ENCODE measurements around the gene KIF6. TPM values are rescaled to one million over a fixed set of nuclear protein-coding genes. Genes with fewer than 3 reads are reported as not detected.

The KIF6 gene
- total RNA-seq, 4 donors from 2014 or later: 0.40 to 1.3 (median 0.80) TPM

GRCh38 chr6:39452306-39453145 lies 272.7 kb downstream of the KIF6 start:
- Histone ChIP-seq H3K27me3 (no peaks in the 10 kb centered on the region), H3K36me3 (no peaks in the 10 kb centered on the region), H3K4me3 (replicated peaks in 1 of 3) (no peak overlapping the region), H3K4me1 (no peaks in the 10 kb centered on the region), H3K9me3 (no peaks in the 10 kb centered on the region), H3K27ac (no peak overlapping the region)
- intact Hi-C loops (cut with DNase I): no loop called here
- no peak for TF ChIP-seq POLR2A (IDR thresholded peaks at IDR 0.05)
- TF ChIP-seq, protein P1, sequence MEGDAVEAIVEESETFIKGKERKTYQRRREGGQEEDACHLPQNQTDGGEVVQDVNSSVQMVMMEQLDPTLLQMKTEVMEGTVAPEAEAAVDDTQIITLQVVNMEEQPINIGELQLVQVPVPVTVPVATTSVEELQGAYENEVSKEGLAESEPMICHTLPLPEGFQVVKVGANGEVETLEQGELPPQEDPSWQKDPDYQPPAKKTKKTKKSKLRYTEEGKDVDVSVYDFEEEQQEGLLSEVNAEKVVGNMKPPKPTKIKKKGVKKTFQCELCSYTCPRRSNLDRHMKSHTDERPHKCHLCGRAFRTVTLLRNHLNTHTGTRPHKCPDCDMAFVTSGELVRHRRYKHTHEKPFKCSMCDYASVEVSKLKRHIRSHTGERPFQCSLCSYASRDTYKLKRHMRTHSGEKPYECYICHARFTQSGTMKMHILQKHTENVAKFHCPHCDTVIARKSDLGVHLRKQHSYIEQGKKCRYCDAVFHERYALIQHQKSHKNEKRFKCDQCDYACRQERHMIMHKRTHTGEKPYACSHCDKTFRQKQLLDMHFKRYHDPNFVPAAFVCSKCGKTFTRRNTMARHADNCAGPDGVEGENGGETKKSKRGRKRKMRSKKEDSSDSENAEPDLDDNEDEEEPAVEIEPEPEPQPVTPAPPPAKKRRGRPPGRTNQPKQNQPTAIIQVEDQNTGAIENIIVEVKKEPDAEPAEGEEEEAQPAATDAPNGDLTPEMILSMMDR (IDR thresholded peaks at IDR 0.05): no peak
- WGBS, 2 donors: 92% methylated on average over 5 of the region's 5 CpGs
- no peak for DNase-seq

- no peak for DNase-seq
- Histone ChIP-seq H3K9me3 (no peaks in the 10 kb centered on the region), H3K4me3 (replicated peaks in 1 of 3) (no peak overlapping the region), H3K36me3 (no peaks in the 10 kb centered on the region), H3K4me1 (no peaks in the 10 kb centered on the region), H3K27ac (no peak overlapping the region), H3K27me3 (no peaks in the 10 kb centered on the region)
- no peak for TF ChIP-seq POLR2A (IDR thresholded peaks at IDR 0.05)
- TF ChIP-seq, protein P1 (IDR thresholded peaks at IDR 0.05): no peak
- WGBS, 2 donors: 66 to 67% methylated on average over 2 of the region's 2 CpGs
- intact Hi-C loops (cut with DNase I): no loop called here
Observed at GRCh38 chr6:39451831-39452230, 273.4 kb downstream of the KIF6 start.

- H3K27me3 ChIP-seq: no peaks in the 10 kb centered on the region
- intact Hi-C loops (cut with DNase I): no loop called here
- TF ChIP-seq, protein P1 (IDR thresholded peaks at IDR 0.05): no peak
- TF ChIP-seq POLR2A (IDR thresholded peaks at IDR 0.05): no peak
- no peaks in the 10 kb centered on the region for H3K4me1 ChIP-seq
- H3K9me3 ChIP-seq: no peaks in the 10 kb centered on the region
- no peak for DNase-seq
- WGBS, 2 donors: 78 to 89% methylated on average over 5 of the region's 5 CpGs
- H3K36me3 ChIP-seq: no peaks in the 10 kb centered on the region
- no peak overlapping the region for H3K27ac ChIP-seq
- H3K4me3 ChIP-seq (replicated peaks in 1 of 3): no peak overlapping the region
Observed at GRCh38 chr6:39449022-39449421, 276.2 kb downstream of the KIF6 start.

- H3K9me3 ChIP-seq: no peaks in the 10 kb centered on the region
- H3K36me3 ChIP-seq: no peaks in the 10 kb centered on the region
- 65 to 85% methylated on average over 2 of the region's 2 CpGs for WGBS, 2 donors
- no peaks in the 10 kb centered on the region for H3K4me1 ChIP-seq
- no peak overlapping the region for H3K4me3 ChIP-seq (replicated peaks in 1 of 3)
- DNase-seq: no peak
- no peak overlapping the region for H3K27ac ChIP-seq
- no peaks in the 10 kb centered on the region for H3K27me3 ChIP-seq
- intact Hi-C loops (cut with DNase I): no loop called here
- TF ChIP-seq, protein P1 (IDR thresholded peaks at IDR 0.05): no peak
- no peak for TF ChIP-seq POLR2A (IDR thresholded peaks at IDR 0.05)
Observed at GRCh38 chr6:39446909-39447308, 278.3 kb downstream of the KIF6 start.

- 93 to 95% methylated on average over 1 of the region's 1 CpG for WGBS, 2 donors
- TF ChIP-seq POLR2A (IDR thresholded peaks at IDR 0.05): no peak
- TF ChIP-seq, protein P1 (IDR thresholded peaks at IDR 0.05): no peak
Observed at GRCh38 chr6:39445667-39446066, 279.5 kb downstream of the KIF6 start.

More at GRCh38 chr6:39445667-39446066, 279.5 kb downstream of the KIF6 start:
- DNase-seq: no peak
- H3K27ac ChIP-seq: no peak overlapping the region
- H3K4me3 ChIP-seq (replicated peaks in 1 of 3): no peak overlapping the region
- H3K36me3 ChIP-seq: no peaks in the 10 kb centered on the region
- intact Hi-C loops (cut with DNase I): no loop called here
- no peaks in the 10 kb centered on the region for H3K27me3 ChIP-seq
- no peaks in the 10 kb centered on the region for H3K4me1 ChIP-seq
- H3K9me3 ChIP-seq: no peaks in the 10 kb centered on the region
